ENCODE measurements around the gene TMEM131. TPM values are rescaled to one million over a fixed set of nuclear protein-coding genes. Genes with fewer than 3 reads are reported as not detected.

Gene TMEM131
- total RNA-seq, 1 donor = 30.0 TPM

- no peak overlapping the region for H3K4me3 ChIP-seq (ENCODE audit: insufficient read depth, low read length)
- H3K4me2 ChIP-seq (ENCODE audit: insufficient read depth, low read length) = no peak overlapping the region
- DNase-seq (ENCODE audit: insufficient read length, low spot score, missing footprints) = no peak
- H4K20me1 ChIP-seq (ENCODE audit: insufficient read depth, low read length) = no peaks in the 10 kb centered on the region
- TF ChIP-seq CTCF (IDR thresholded peaks at IDR 0.05; ENCODE audit: extremely low read depth, low read depth, low read length) = no peak
- no peaks in the 10 kb centered on the region for H3K4me1 ChIP-seq (ENCODE audit: insufficient read depth, low read length)
- H2AFZ ChIP-seq (ENCODE audit: low read length) = no peak overlapping the region
- no peaks in the 10 kb centered on the region for H3K9me3 ChIP-seq (ENCODE audit: low read depth, low read length)
- no peaks in the 10 kb centered on the region for H3K36me3 ChIP-seq (ENCODE audit: insufficient read depth, low read length)
- no peaks in the 10 kb centered on the region for H3K79me2 ChIP-seq (ENCODE audit: insufficient read depth, low read length)
- no peaks in the 10 kb centered on the region for H3K27me3 ChIP-seq (ENCODE audit: insufficient read depth, low read length)
- H3K27ac ChIP-seq (ENCODE audit: low read depth, low read length) = no peak overlapping the region
Observed at GRCh38 chr2:97741251-97741650, 254.5 kb downstream of the TMEM131 start.

- H3K27ac ChIP-seq (ENCODE audit: low read depth, low read length) = no peak overlapping the region
- TF ChIP-seq CTCF (IDR thresholded peaks at IDR 0.05; ENCODE audit: extremely low read depth, low read depth, low read length) = peak; percentile 78
- H3K27me3 ChIP-seq (ENCODE audit: insufficient read depth, low read length) = no peaks in the 10 kb centered on the region
- H3K4me1 ChIP-seq (ENCODE audit: insufficient read depth, low read length) = no peaks in the 10 kb centered on the region
- peak; percentile 97 for DNase-seq (ENCODE audit: insufficient read length, low spot score, missing footprints)
- H3K4me2 ChIP-seq (ENCODE audit: insufficient read depth, low read length) = no peak overlapping the region
- H4K20me1 ChIP-seq (ENCODE audit: insufficient read depth, low read length) = no peaks in the 10 kb centered on the region
- H2AFZ ChIP-seq (ENCODE audit: low read length) = no peak overlapping the region
- no peaks in the 10 kb centered on the region for H3K9me3 ChIP-seq (ENCODE audit: low read depth, low read length)
- H3K4me3 ChIP-seq (ENCODE audit: insufficient read depth, low read length) = no peak overlapping the region
- no peaks in the 10 kb centered on the region for H3K79me2 ChIP-seq (ENCODE audit: insufficient read depth, low read length)
- no peaks in the 10 kb centered on the region for H3K36me3 ChIP-seq (ENCODE audit: insufficient read depth, low read length)
Observed at GRCh38 chr2:97740590-97741182, 255.1 kb downstream of the TMEM131 start.

- Histone ChIP-seq H3K79me2 (ENCODE audit: insufficient read depth, low read length) (no peaks in the 10 kb centered on the region), H3K4me2 (ENCODE audit: insufficient read depth, low read length) (no peak overlapping the region), H2AFZ (ENCODE audit: low read length) (no peak overlapping the region), H3K36me3 (ENCODE audit: insufficient read depth, low read length) (no peaks in the 10 kb centered on the region), H3K27ac (ENCODE audit: low read depth, low read length) (no peak overlapping the region), H3K4me1 (ENCODE audit: insufficient read depth, low read length) (no peaks in the 10 kb centered on the region), H3K4me3 (ENCODE audit: insufficient read depth, low read length) (no peak overlapping the region), H4K20me1 (ENCODE audit: insufficient read depth, low read length) (no peaks in the 10 kb centered on the region), H3K27me3 (ENCODE audit: insufficient read depth, low read length) (no peaks in the 10 kb centered on the region), H3K9me3 (ENCODE audit: low read depth, low read length) (no peaks in the 10 kb centered on the region)
- peak; percentile 80 for DNase-seq (ENCODE audit: insufficient read length, low spot score, missing footprints)
- no peak for TF ChIP-seq CTCF (IDR thresholded peaks at IDR 0.05; ENCODE audit: extremely low read depth, low read depth, low read length)
Observed at GRCh38 chr2:97739893-97740245, 255.9 kb downstream of the TMEM131 start.

- H3K4me2 ChIP-seq (ENCODE audit: insufficient read depth, low read length) = no peak overlapping the region
- no peaks in the 10 kb centered on the region for H3K9me3 ChIP-seq (ENCODE audit: low read depth, low read length)
- H4K20me1 ChIP-seq (ENCODE audit: insufficient read depth, low read length) = no peaks in the 10 kb centered on the region
- no peak overlapping the region for H3K4me3 ChIP-seq (ENCODE audit: insufficient read depth, low read length)
- H3K27me3 ChIP-seq (ENCODE audit: insufficient read depth, low read length) = no peaks in the 10 kb centered on the region
- no peak for TF ChIP-seq CTCF (IDR thresholded peaks at IDR 0.05; ENCODE audit: extremely low read depth, low read depth, low read length)
- H2AFZ ChIP-seq (ENCODE audit: low read length) = no peak overlapping the region
- H3K79me2 ChIP-seq (ENCODE audit: insufficient read depth, low read length) = no peaks in the 10 kb centered on the region
- no peak overlapping the region for H3K27ac ChIP-seq (ENCODE audit: low read depth, low read length)
- H3K4me1 ChIP-seq (ENCODE audit: insufficient read depth, low read length) = no peaks in the 10 kb centered on the region
- peak; percentile 82 for DNase-seq (ENCODE audit: insufficient read length, low spot score, missing footprints)
- H3K36me3 ChIP-seq (ENCODE audit: insufficient read depth, low read length) = no peaks in the 10 kb centered on the region
Observed at GRCh38 chr2:97739020-97739892, 256.5 kb downstream of the TMEM131 start.

Measured in osteoblast (primary cell).